Left cardiac atrium (tissue), 4 donors: Measurements from ENCODE around the gene NOPCHAP1. TPM values are rescaled to one million over a fixed set of nuclear protein-coding genes. Genes with fewer than 3 reads are reported as not detected.

Experiments used
- ATAC-seq, 2 donors: fragments of 200-7000 bp; cut with Tn5 transposase; one replicate each; pipeline ENCODE4 v1.9.1; 2020; ENCODE audit warnings: mild to moderate bottlenecking in 2 of 2, moderate library complexity in 2 of 2
- DNase-seq: peaks from one replicate; pipeline ENCODE4 v3.0.0-alpha.2; 2020
- intact Hi-C, 2 donors: fragments of 100-400 bp; cut with DNase I; formaldehyde crosslinking; loops; one replicate each; pipeline versions ENCODE4 v1.14.1 to v1.15.1; 2022 to 2023
- total RNA-seq, 2 donors: library from RNA; stranded (reverse); fragmentation: NEBNext Ultra II Directional; extraction: Animal tissue kit (Norgen Biotek cat#: 25700); gene quantifications; one replicate each; pipeline ENCODE4 v1.2.1, GENCODE V29; 2021
- donor health status: DM: no; HTN: yes; CAD: no.
- donor health status: DM: no; HTN: yes; CAD: no; lungs with severe emphysema.
- donor health status: DM: yes; HTN: yes; CAD: no.
- donor health status: Dilated cardiomyopathy.

NOPCHAP1 gene
- total RNA-seq, 2 donors from 2014 or later, result 10.4 to 10.5 TPM

GRCh38 chr12:105013892-105014291 lies 27.8 kb downstream of the NOPCHAP1 start:
- ATAC-seq, result no peak
- intact Hi-C loops, result no loop called here
- DNase-seq, result no peak

- ATAC-seq, result no peak
Measured at GRCh38 chr12:105014603-105015002, 28.5 kb downstream of the NOPCHAP1 start.

GRCh38 chr12:105015543-105015942 lies 29.4 kb downstream of the NOPCHAP1 start:
- ATAC-seq, result no peak
- intact Hi-C loops, result no loop called here

More at GRCh38 chr12:105014603-105015002, 28.5 kb downstream of the NOPCHAP1 start:
- no peak for DNase-seq
- intact Hi-C loops, result no loop called here

GRCh38 chr12:105018012-105018411 lies 31.9 kb downstream of the NOPCHAP1 start:
- no peak for ATAC-seq
- no peak for DNase-seq
- intact Hi-C loops, result no loop called here

More at GRCh38 chr12:105015543-105015942, 29.4 kb downstream of the NOPCHAP1 start:
- no peak for DNase-seq

- ATAC-seq, result no peak
- DNase-seq, result no peak
- intact Hi-C loops, result no loop called here
Measured at GRCh38 chr12:105018776-105019175, 32.7 kb downstream of the NOPCHAP1 start.

- DNase-seq (no peak), ATAC-seq (no peak)
- intact Hi-C loops, result no loop called here
Measured at GRCh38 chr12:105020241-105020962, 34.3 kb downstream of the NOPCHAP1 start.

- no peak for DNase-seq
- ATAC-seq, result peak; percentile 35 to 39
Measured at GRCh38 chr12:105024928-105025327, 38.8 kb downstream of the NOPCHAP1 start.

GRCh38 chr12:105025890-105026289 lies 39.8 kb downstream of the NOPCHAP1 start:
- intact Hi-C loops, result no loop called here
- peak; percentile 78 to 86 for ATAC-seq
- DNase-seq, result peak; percentile 25

More at GRCh38 chr12:105024928-105025327, 38.8 kb downstream of the NOPCHAP1 start:
- intact Hi-C loops, result no loop called here

GRCh38 chr12:105026411-105026810 lies 40.3 kb downstream of the NOPCHAP1 start:
- no peak for ATAC-seq
- intact Hi-C loops, result no loop called here
- DNase-seq, result no peak

GRCh38 chr12:105030820-105031807 lies 45.0 kb downstream of the NOPCHAP1 start:
- no peak for DNase-seq
- intact Hi-C loops, result no loop called here
- no peak for ATAC-seq

GRCh38 chr12:105032703-105033357 lies 46.7 kb downstream of the NOPCHAP1 start:
- ATAC-seq, result peak in 1 of 2 donors; percentile 84
- intact Hi-C loops, result no loop called here
- DNase-seq, result no peak

- ATAC-seq, result no peak
- intact Hi-C loops, result no loop called here
- DNase-seq, result no peak
Measured at GRCh38 chr12:105033851-105034250, 47.7 kb downstream of the NOPCHAP1 start.

Other genes starting within 250 kb of the NOPCHAP1 start
- gene SLC41A2, start 28.0 kb upstream of the NOPCHAP1 start, total RNA-seq, result 10 to 100 TPM; 11.7 to 12.0 TPM
- 1 to 10 TPM; 7.4 to 9.0 TPM for gene ALDH1L2, start 98.1 kb downstream of the NOPCHAP1 start, total RNA-seq
- gene WASHC4, start 121.4 kb downstream of the NOPCHAP1 start, total RNA-seq, result 10 to 100 TPM; 23.1 to 28.9 TPM
- gene APPL2, start 249.9 kb downstream of the NOPCHAP1 start, total RNA-seq, result 10 to 100 TPM; 18.2 to 19.2 TPM